HK-2 (cell line): ENCODE data around the gene ZNF699.
"Not testable (repeated sequence)": the region's sequence is repeated elsewhere in the genome, so short reads cannot be mapped to it uniquely, and the experiment has no call there.

Source experiments
- DNase-seq: peaks from one replicate; pipeline ENCODE4 v3.0.0-alpha.2; 2018; ENCODE audit not compliant: unreplicated experiment

ZNF699 gene

DNA sequence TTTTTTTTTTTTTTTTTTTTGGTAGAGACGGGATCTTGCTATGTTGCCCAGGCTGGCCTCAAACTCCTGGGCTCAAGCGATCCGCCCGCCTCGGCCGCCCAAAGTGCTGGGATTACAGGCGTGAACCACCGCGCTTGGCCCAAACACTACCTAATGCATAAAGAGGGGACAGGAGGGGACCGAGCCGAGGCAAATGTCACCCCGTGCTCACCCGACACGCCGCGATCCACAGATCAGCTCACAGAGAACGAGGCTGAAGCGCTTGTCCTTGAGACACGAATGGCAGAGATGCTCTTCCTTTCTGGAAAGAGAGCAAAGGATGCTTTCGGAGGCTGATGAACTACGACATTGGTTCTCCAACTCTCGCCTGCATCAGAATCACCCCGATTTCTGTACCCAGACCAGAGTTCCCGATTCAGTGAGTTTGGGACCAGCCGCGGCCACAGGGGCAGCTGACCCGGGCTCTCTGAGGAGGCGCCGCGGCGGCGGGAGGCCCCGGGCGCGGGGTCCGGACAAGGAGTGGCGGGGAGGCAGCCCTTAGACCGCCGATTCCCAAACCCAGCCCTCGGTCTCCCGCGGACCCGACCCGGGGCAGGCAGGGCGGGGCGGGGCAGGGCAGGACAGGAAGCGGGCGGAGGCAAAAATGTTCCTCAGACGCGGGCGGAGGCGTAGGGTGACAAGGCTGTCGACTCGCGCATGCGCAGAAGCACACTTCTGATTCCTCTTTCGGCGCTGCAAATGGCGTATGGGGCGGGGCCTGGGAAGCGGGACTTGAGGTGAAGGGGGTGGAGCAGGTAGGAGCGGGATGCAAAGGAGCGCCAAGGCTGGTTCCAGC, at the start of gene ZNF699:
TSS of gene ZNF699 (minus strand) at position 700 of the 835 bp plus-strand sequence. CDS start 4,719 bp downstream, outside the sequence.
- DNase-seq: peak; percentile 98

DNA sequence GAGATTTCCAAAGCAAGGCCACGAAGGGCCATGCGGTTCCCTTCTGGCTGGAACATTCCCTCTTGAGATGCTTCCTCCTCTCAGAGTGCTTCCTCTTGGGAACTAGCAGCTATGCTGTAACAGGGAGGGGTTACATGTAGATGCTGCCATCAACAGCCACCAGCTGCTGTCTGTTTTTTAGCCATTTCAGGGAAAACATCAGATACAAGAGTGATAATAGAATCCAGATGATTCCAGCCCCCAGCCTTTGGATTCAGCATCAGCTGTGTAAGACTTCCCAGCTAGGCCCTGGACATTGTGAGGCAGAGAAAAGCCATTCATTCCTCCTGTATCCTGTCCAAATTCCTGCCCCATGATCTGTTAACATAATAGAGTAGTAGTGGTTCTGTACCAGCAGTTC, 45.0 kb upstream of the ZNF699 start:
- DNase-seq: no peak

DNA sequence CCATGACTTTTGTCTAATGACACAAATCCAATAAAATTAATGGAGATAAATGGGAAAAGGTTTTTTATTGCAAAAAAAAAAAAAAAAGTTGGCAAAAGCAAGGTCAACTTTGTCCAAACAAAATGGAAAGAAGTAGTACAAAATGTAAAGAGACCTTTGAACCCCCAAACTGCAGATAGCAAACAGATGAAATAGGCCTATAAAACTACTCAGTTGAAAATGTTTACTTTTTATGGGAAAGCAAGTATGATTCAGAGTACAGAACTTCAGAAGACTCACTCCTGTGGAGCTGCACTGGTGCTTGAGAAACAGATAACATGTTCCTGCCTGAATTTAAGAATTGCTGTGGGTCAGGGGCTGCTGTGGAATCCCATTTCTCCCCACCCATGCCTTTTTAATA, 43.4 kb upstream of the ZNF699 start:
- DNase-seq: no peak

DNA sequence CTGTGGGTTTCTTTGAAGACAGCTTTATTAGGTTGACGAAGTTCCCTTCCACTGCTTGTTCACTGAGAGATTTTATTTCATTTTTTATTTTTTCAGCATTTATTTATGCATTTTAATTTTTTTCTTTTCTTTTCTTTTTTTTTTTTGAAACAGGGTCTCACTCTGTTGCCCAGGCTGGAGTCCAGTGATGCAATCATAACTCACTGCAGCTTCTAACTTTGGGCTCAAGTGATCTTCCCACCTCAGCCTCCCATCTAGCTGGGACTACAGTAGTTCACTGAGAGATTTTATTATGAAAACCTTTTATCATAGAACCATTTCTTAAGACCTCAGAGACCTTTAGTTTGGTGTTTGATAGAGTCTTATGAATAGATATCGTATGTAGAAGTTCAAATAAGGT, 42.9 kb upstream of the ZNF699 start:
- DNase-seq: no peak

GRCh38 chr19:9348671-9349070, 39.0 kb upstream of the ZNF699 start:
- DNase-seq: no peak

GRCh38 chr19:9348253-9348652, 38.6 kb upstream of the ZNF699 start:
- no peak for DNase-seq

DNA sequence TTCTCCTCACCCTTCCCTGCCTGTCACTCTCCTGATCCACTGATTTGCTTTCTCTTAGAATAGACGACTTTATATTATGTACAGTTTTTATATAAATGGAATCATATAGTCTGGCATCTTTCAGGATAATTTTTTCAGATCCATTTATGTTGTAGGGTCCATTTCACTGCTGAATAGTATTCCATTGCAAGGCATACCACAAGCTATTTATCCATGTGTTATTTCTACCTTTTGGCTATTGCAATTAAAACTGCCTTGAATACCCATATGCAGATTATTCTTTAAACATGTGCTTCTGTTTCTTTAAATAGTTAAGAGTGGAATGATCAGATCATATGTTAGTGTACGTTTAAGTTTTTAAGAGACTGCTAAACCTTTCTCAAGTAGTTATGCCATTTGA, 35.4 kb upstream of the ZNF699 start:
- DNase-seq: no peak

DNA sequence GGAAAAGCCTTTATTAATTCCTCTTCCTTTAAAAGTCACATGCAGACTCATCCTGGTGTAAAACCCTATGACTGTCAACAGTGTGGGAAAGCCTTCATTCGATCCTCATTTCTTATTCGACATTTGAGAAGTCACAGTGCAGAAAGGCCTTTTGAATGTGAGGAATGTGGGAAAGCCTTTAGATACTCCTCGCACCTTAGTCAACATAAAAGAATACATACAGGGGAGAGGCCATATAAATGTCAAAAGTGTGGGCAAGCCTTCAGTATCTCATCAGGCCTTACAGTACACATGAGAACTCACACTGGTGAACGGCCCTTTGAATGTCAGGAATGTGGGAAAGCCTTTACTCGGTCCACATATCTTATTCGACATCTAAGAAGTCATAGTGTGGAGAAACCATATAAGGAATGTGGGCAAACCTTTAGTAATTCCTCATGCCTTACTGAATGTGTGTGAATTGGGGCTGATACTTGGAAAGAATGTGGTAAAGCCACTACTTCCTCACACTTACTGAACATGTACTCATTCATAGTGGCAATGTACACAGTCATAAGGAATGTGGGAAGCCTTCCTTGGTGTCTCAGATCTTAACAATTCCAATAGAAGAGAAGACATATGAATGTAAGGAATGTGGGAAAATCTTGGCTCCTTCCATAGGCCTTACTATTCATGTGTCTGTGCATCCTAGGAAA, 33.1 kb upstream of the ZNF699 start:
- no peak for DNase-seq

- no peak for DNase-seq
These were observed 20.4 kb upstream of the ZNF699 start for GRCh38 chr19:9329999-9330398.

GRCh38 chr19:9324584-9324962, 14.9 kb upstream of the ZNF699 start:
- DNase-seq: no peak

DNA sequence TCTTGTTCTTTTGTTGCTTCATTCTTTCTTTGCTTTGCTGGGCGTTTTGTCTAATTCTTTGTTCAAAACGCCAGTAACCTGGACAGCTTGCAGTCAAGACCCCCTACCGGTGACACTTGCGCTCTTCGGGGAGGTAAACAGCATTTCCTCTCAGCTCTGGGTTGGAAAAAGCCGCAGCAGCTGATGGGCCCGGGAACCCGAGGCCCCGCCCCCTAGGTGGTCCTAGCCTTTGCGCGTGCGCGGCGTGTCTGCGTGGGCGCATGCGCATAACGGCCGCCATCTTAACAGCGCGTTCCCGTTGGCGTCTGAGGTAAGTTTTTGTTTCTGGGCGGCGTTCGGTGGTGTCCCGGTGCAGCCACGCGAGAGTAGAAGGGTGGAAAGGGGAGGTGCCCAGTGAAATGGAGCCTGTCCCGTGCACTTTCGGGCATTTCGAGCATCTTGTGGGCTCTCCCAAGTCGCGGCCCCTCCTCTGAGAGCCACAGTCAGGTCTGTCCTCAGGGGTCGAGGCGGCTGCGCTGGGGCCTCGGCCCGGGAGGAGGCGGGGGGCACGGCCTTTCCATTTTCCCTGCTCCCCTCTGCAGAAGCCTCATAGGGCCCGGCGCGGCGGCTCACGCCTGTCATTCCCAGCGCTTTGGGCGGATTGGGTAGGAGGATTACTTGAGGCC, 14.4 kb upstream of the ZNF699 start, which contains the start of gene ZNF559:
TSS of gene ZNF559 (plus strand) at position 261 of the 665 bp plus-strand sequence. CDS start 14,371 bp downstream, outside the sequence.
- peak; percentile 97 for DNase-seq

DNA sequence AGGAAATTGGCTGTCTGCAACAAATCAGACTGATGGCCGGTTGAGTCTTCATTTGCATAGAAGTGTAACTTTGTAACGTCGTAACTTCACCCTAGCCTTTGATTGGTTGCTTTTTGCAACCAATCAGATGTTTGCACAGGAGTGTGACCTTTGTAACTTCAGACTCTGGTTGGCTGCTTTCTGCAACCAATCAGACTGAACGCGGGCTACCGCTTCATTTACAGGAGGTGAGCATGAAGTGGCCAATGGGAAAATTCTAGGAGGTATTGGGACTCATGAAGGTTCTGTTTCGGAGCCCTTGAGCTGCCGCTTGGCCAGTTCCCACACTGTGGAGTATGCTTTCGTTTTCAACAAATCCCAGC, 13.9 kb upstream of the ZNF699 start:
- DNase-seq: peak; percentile 73

DNA sequence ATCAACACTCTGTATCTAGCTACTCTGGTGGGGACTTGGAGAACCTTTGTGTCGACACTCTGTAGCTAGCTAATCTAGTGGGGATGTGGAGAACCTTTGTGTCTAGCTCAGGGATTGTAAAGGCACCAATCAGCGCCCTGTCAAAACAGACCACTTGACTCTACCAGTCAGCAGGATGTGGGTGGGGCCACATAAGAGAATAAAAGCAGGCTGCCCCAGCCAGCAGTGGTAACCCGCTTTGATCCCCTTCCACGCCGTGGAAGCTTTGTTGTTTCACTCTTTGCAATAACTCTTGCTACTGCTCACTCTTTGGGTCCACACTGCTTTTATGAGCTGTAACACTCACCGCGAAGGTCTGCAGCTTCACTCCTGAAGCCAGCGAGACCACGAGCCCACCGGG, 12.6 kb upstream of the ZNF699 start:
- not testable (repeated sequence) for DNase-seq

DNA sequence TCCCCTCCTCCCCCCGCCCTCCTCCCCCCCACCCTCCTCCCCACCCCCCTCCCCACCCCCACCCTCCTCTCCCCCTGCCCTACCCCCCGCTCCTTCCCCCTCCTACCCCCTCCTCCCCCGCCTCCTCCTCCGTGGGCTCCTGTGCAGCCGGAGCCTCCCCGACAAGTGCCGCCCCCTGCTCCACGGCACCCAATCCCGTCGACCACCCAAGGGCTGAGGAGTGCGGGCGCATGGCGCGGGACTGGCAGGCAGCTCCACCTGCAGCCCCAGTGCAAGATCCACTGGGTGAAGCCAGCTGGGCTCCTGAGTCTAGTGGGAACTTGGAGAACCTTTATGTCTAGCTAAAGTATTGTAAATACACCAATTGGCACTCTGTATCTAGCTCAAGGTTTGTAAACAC, 12.1 kb upstream of the ZNF699 start:
- DNase-seq: not testable (repeated sequence)

DNA sequence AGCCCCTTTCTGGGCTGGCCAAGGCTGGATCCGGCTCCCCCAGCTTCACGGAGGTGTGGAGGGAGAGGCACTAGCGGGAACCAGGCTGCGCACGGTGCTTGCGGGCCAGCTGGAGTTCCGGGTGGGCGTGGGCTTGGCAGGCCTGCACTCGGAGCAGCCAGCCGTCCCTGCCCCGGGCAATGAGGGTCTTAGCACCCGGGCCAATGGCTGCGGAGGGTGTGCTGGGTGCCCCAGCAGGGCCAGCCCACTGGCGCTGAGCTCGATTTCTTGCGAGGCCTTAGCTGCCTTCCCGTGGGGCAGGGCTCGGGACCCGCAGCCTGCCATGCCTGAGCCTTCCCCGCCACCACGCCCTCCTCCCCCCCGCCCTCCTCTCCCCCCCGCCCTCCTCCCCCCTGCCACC, 11.7 kb upstream of the ZNF699 start:
- no peak for DNase-seq

DNA sequence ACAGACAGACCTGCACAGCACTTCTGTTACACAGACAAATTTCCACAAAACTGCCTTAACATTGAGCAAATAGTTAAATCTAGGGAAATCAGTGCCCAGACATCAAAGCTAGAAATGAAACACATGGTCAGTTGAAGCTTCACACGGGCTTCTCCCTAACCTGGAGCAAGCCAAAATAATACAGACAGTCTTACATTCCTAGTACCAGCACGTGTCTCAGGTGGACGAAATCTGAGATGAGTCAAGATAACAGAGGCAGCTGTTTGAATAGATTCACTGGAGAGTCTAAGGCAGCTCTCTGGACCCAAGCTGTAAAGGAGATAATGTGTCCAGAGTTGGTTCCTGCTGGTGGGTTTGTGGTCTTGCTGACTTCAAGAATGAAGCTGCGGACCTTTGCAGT, 4.1 kb upstream of the ZNF699 start:
- no peak for DNase-seq

- no peak for DNase-seq
These were observed 372 bp upstream of the ZNF699 start for GRCh38 chr19:9309974-9310446.

- no peak for DNase-seq
These were observed 1.4 kb downstream of the ZNF699 start for GRCh38 chr19:9308091-9308770.

GRCh38 chr19:9306443-9306842, 3.2 kb downstream of the ZNF699 start:
- DNase-seq: no peak

DNA sequence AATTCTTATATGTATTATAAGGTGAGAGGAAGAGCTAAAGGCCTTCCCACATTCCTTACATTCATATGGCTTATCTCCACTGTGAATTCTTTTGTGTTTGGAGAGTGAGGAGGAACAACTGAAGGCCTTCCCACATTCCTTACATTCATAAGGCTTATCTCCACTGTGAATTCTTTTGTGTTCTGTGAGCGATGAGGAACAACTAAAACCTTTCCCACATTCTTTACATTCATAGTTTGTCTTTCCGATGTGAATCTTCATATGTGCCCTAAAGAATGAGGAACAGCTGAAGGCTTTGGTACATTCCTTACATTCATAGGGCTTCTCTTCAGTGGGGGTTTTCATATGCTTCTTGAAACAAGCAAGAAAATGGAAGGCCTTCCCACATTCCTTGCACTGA, 13.3 kb downstream of the ZNF699 start:
- DNase-seq: no peak

- DNase-seq: no peak
These were observed 14.2 kb downstream of the ZNF699 start for GRCh38 chr19:9295411-9295849.
